Measurements from ENCODE around the gene RORC. TPM values are rescaled to one million over a fixed set of nuclear protein-coding genes. Genes with fewer than 3 reads are reported as not detected.

Gene RORC
- total and polyA plus RNA-seq, 2 of the 8 experiments (the other 6 are each of a cell fraction or from before 2014, with no cell fraction given) = 0.44 to 0.54 TPM

DNA sequence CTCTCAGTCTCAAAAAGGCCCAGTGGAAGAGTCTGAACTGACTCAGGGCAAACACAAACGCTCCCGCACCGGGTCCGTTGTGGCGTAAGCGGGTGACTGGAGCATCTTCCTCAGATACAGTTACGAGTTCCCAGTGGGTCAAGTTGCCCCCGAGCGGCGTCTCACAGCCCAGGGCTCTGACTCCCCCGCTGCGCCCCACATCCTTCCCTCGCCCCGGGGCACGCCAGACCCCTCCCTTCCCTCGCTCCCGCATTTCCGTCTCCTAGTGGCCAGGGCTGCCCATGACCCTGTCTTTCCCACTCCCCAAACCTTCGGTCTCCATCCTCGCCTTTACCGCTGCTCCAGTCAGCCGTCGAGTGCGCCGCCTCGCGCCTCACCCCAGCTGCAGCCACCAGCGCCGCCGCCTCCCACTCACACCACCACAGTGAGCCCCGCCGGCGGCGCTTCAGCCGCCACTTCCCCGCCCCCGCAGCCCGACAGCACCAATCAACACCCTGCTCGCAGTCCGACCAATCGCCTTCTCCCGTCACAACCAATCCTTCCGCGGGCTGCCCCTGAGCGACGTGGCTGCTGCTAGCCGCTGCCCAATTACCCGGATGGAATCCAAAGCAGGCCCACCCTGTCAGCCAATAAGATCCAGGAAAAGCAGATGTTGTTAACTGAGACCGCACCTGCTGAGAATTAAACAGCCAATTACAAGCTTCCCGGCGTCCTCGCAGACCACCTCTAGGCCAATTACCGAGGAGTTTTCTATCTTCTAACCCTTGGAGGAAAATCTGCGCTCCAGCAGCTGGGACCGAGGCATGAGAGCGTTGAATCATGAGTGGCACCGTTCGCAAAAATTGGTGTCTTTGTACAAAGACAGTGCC is 41.3 kb downstream of the RORC start, which contains the start of gene TDRKH:
Gene TDRKH, minus strand, starts transcription at position 430 of the 869 bp plus-strand sequence. CDS start 7,478 bp downstream, outside the sequence.
- Histone ChIP-seq H4K20me1 (replicated peaks in 1 of 2; ENCODE audit: control insufficient read depth in 1 of 2, insufficient read depth in 2 of 2, low read length in 2 of 2) (no peaks in the 10 kb centered on the region), H3K9ac (replicated peaks in 1 of 4; ENCODE audit: extremely low read depth in 1 of 4, low read depth in 3 of 4, low read length in 3 of 4) (peak within 1 kb of the TSS; percentile 38 to 86 (median 44); a peak in 5 of 7 replicates), H2AK5ac (ENCODE audit: low read depth, low read length) (no peak within 1 kb of the TSS), H2BK15ac (ENCODE audit: low read length) (no peak within 1 kb of the TSS), H2BK120ac (replicated peaks; ENCODE audit: low read depth, low read length) (no peak within 1 kb of the TSS), H3K4me2 (ENCODE audit: insufficient read depth in 1 of 2, low read depth in 2 of 2, low read length in 2 of 2) (peak within 1 kb of the TSS; percentile 81 to 94), H4K91ac (replicated peaks; ENCODE audit: insufficient read length, low read length) (peak within 1 kb of the TSS; percentile 79), H3K79me1 (ENCODE audit: low read depth, low read length) (no peaks in the 10 kb centered on the region; the same call in 1 of the 2 replicates), H3K4ac (replicated peaks; ENCODE audit: insufficient read length, low read depth, low read length) (peak within 1 kb of the TSS; percentile 33), H3K36me3 (ENCODE audit: control insufficient read depth in 2 of 4, insufficient read depth in 4 of 4, low read length in 3 of 4) (no peaks in the 10 kb centered on the region), H3K27ac (ENCODE audit: low read depth, low read length) (no peak within 1 kb of the TSS), H2BK5ac (ENCODE audit: low read depth, low read length) (peak within 1 kb of the TSS; percentile 82; the same call in 1 of the 2 replicates), H4K5ac (ENCODE audit: insufficient read length, low read depth, low read length) (peak within 1 kb of the TSS; percentile 3), H2BK12ac (ENCODE audit: low read depth, low read length) (peak within 1 kb of the TSS; percentile 60; the same call in 1 of the 2 replicates), H3K9me3 (ENCODE audit: insufficient read depth in 2 of 2, low read depth in 1 of 2, low read length in 1 of 2) (no peaks in the 10 kb centered on the region), H3K23ac (ENCODE audit: insufficient read length) (no peak within 1 kb of the TSS), H3K56ac (replicated peaks; ENCODE audit: insufficient read length, low read depth, low read length) (no peak within 1 kb of the TSS), H3K27me3 (replicated peaks in 1 of 4; ENCODE audit: control insufficient read depth in 3 of 4, extremely low read depth in 1 of 4, insufficient read depth in 3 of 4, low read length in 3 of 4) (no peaks in the 10 kb centered on the region), H2AFZ (ENCODE audit: low read length) (peak within 1 kb of the TSS; percentile 98), H2BK20ac (ENCODE audit: low read length) (no peak within 1 kb of the TSS), H3K4me1 (replicated peaks in 1 of 4; ENCODE audit: control insufficient read depth in 3 of 4, insufficient read depth in 4 of 4, low read length in 3 of 4) (peaks cover 0 to 2% (median 0%) of the 10 kb centered on the region in 4 experiments; a peak in 1 of 7 replicates), H3K23me2 (ENCODE audit: low read depth, low read length) (peaks cover 13% of the 10 kb centered on the region), H4K8ac (ENCODE audit: extremely low read depth, insufficient read depth, low read length) (peak within 1 kb of the TSS; percentile 62; the same call in 1 of the 2 replicates), H3K4me3 (ENCODE audit: extremely low read depth in 1 of 4, insufficient read depth in 2 of 4, low read depth in 3 of 4, low read length in 4 of 4) (peak within 1 kb of the TSS; percentile 85 to 95 (median 88)), H3K14ac (ENCODE audit: insufficient read length) (peak within 1 kb of the TSS; percentile 92), H3K18ac (ENCODE audit: extremely low read depth, low read length) (peak within 1 kb of the TSS; percentile 55), H3K79me2 (ENCODE audit: control insufficient read depth in 1 of 2, insufficient read depth in 2 of 2, low read length in 2 of 2) (0 out of 4 replicates have a peak, but pooled peaks cover 0 to 3% of the 10 kb centered on the region in 2 experiments)
- ChIA-PET CTCF (ENCODE audit: partially characterized antibody) (interaction anchor here (0.7 to 2.0 kb wide), 13 partner anchors 8 to 197 kb away, joined by 3 to 9 read pairs (median 3); partner anchors contain the start of gene MRPL9), POLR2A (ENCODE audit: partially characterized antibody) (interaction anchor here (0.9 to 2.3 kb wide), 5 partner anchors 27 to 49 kb away, joined by 3 to 10 read pairs (median 3); partner anchors contain the start of genes C2CD4D and MRPL9)
- peak; percentile 98 for FAIRE-seq
- WGBS, 2 experiments (ENCODE audit: extremely low coverage in 1 of 2, insufficient coverage in 1 of 2, insufficient read length in 1 of 2, insufficient replicate concordance in 2 of 2, low coverage in 1 of 2, low lambda C conversion rate in 2 of 2, missing lambda C conversion rate in 1 of 2) = 1% methylated on average over 52 of the region's 58 CpGs; no CpG with 5 or more reads in 1 of the 2 experiments
- DNase-seq (ENCODE audit: low read depth in 1 of 2, low spot score in 2 of 2) = peak; percentile 93 to 97
- TF ChIP-seq TBP (IDR thresholded peaks at IDR 0.05; ENCODE audit: low read depth, low read length) = peak; percentile 72
- TF ChIP-seq CBX5 (IDR thresholded peaks at IDR 0.05; ENCODE audit: low read depth, low read length) = no peak
- TF ChIP-seq TAF7 (optimal IDR thresholded peaks at IDR 0.05; ENCODE audit: borderline replicate concordance, low read depth, low read length) = peak; percentile 34
- TF ChIP-seq FOSL1 (IDR thresholded peaks at IDR 0.05; ENCODE audit: insufficient read depth, low read depth, low read length) = no peak
- TF ChIP-seq, protein P1, sequence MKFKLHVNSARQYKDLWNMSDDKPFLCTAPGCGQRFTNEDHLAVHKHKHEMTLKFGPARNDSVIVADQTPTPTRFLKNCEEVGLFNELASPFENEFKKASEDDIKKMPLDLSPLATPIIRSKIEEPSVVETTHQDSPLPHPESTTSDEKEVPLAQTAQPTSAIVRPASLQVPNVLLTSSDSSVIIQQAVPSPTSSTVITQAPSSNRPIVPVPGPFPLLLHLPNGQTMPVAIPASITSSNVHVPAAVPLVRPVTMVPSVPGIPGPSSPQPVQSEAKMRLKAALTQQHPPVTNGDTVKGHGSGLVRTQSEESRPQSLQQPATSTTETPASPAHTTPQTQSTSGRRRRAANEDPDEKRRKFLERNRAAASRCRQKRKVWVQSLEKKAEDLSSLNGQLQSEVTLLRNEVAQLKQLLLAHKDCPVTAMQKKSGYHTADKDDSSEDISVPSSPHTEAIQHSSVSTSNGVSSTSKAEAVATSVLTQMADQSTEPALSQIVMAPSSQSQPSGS (IDR thresholded peaks at IDR 0.05; ENCODE audit: low read length) = no peak
- peak; percentile 87 for TF ChIP-seq KDM4A (IDR thresholded peaks at IDR 0.05; ENCODE audit: low read depth, low read length, severe bottlenecking)
- peak; percentile 31 to 33; a peak in 3 of 4 replicates for TF ChIP-seq RAD21 (IDR thresholded peaks at IDR 0.05 in 1 of 2, conservative IDR thresholded peaks at IDR 0.05 in 1 of 2; ENCODE audit: low read depth in 2 of 2, low read length in 2 of 2)
- TF ChIP-seq ASH2L (IDR thresholded peaks at IDR 0.05; ENCODE audit: low read length) = peak; percentile 67

All from H1 (cell line).